ENCODE measurements around the gene ZNF358. TPM values are rescaled to one million over a fixed set of nuclear protein-coding genes. Genes with fewer than 3 reads are reported as not detected.

ZNF358 gene
- total RNA-seq, 4 donors from 2014 or later, result 19.1 to 69.1 (median 33.8) TPM

DNA sequence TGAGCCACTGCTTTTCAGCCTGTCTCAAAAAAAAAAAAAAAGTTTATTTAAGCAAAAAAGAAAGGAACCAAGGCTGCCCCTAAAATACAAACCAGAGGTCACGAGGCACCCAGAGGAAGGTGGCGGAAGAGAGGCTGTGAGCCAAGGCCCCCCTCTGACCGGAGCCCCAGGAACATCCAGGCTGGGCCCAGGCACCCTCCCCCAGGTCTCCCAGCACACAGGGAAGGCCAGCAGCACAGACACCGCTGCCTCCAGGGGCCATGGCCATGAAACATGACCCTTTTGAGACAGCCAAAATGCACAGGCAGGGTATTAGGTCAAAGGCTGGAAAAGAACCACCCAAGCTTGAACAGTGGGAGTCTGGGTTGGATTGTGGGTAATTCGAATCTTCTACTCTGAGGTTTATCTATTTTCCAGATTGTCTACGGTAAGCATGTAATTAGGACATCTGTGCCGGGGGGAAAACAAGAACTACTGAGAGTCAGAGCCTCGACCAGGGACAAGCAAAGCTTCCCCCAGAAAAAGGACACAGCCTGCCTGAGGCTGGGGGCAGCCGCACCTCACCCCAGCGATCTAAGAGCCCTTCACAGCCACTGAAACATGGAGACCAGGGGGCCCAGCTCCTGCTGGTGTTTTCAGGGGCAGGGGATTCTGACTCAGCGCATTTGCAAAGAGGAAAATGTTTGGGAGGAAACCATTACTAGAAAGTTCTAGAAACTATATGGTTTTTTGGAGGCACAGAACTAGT is 35.5 kb upstream of the ZNF358 start:
- DNase-seq, result no peak
- Histone ChIP-seq H3K27ac (no peak overlapping the region), H3K4me1 (no peaks in the 10 kb centered on the region)

DNA sequence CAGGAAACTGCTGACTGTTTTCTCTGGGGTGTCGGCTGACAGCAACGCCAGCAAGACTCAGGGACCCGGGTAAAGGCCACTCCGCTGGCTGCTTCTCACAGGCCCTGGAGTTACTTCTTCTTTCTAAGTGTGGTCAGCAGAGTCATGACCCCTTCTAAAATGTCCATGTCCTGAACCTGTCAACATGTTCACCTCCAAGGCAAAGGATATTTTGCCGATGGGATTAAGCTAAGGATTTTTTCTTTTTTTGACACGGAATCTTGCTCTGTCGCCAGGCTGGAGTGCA is 35.0 kb upstream of the ZNF358 start:
- H3K27me3 ChIP-seq, result no peaks in the 10 kb centered on the region
- TF ChIP-seq, protein P1, sequence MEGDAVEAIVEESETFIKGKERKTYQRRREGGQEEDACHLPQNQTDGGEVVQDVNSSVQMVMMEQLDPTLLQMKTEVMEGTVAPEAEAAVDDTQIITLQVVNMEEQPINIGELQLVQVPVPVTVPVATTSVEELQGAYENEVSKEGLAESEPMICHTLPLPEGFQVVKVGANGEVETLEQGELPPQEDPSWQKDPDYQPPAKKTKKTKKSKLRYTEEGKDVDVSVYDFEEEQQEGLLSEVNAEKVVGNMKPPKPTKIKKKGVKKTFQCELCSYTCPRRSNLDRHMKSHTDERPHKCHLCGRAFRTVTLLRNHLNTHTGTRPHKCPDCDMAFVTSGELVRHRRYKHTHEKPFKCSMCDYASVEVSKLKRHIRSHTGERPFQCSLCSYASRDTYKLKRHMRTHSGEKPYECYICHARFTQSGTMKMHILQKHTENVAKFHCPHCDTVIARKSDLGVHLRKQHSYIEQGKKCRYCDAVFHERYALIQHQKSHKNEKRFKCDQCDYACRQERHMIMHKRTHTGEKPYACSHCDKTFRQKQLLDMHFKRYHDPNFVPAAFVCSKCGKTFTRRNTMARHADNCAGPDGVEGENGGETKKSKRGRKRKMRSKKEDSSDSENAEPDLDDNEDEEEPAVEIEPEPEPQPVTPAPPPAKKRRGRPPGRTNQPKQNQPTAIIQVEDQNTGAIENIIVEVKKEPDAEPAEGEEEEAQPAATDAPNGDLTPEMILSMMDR (IDR thresholded peaks at IDR 0.05), result no peak
- TF ChIP-seq POLR2A (IDR thresholded peaks at IDR 0.05), result no peak
- H3K4me1 ChIP-seq, result no peaks in the 10 kb centered on the region
- no peak overlapping the region for H3K4me3 ChIP-seq
- no peaks in the 10 kb centered on the region for H3K9me3 ChIP-seq
- H3K36me3 ChIP-seq, result no peaks in the 10 kb centered on the region
- H3K27ac ChIP-seq, result no peak overlapping the region
- DNase-seq, result no peak
- intact Hi-C loops (cut with DNase I; ENCODE audit: low total_unique reads), result no loop called here

More for the DNA sequence above, 35.5 kb upstream of the ZNF358 start:
- intact Hi-C loops (cut with DNase I; ENCODE audit: low total_unique reads), result no loop called here
- H3K4me3 ChIP-seq, result no peak overlapping the region
- H3K9me3 ChIP-seq, result no peaks in the 10 kb centered on the region
- TF ChIP-seq, protein P1 (IDR thresholded peaks at IDR 0.05), result no peak
- TF ChIP-seq POLR2A (IDR thresholded peaks at IDR 0.05), result no peak
- no peaks in the 10 kb centered on the region for H3K36me3 ChIP-seq
- no peaks in the 10 kb centered on the region for H3K27me3 ChIP-seq

DNA sequence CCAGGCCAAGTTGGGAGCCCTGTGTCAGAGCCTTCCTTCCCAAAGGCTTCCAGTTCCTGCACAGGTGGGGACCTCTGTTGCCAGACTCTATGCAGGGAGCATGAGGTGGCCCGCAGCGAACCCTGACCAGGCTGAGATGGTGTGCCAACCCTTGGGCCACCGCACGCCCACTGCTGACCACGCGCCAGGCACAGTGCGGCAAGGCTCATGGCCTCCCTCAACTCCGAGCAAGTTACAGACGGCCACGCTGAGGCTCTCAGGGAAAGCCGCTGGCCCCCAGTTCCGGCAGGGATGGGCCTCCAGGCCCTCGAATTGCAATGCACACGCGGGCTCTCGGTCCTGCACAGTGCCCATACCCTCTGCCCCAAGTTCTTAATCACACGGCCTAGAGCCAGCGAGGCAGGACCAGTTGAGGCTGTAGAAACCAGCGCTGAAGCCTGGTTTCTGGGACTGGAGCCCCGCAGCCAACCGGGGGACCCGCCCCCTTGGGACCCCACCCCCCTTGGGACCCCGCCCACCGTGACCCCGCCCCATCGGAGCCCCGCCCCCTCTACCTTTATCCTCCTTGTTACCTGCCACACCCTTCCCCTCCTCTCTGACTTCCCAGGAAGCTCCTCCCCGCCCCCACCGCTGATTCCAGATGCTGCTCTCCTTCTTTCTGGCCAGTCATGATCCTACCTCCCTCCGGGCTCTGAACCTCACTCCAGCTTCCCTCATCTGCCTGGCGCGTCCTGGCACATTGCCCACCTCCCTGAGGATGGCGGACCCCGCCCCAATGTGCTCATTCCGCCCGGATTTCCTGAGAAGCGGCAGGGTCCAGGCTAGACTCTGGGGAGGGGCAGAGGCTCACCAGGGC is 33.1 kb upstream of the ZNF358 start:
- no peak overlapping the region for H3K27ac ChIP-seq
- DNase-seq, result no peak
- no peaks in the 10 kb centered on the region for H3K27me3 ChIP-seq
- no peak for TF ChIP-seq POLR2A (IDR thresholded peaks at IDR 0.05)
- TF ChIP-seq, protein P1 (IDR thresholded peaks at IDR 0.05), result no peak
- H3K9me3 ChIP-seq, result no peaks in the 10 kb centered on the region
- H3K4me1 ChIP-seq, result no peaks in the 10 kb centered on the region
- H3K36me3 ChIP-seq, result no peaks in the 10 kb centered on the region
- intact Hi-C loops (cut with DNase I; ENCODE audit: low total_unique reads), result no loop called here
- no peak overlapping the region for H3K4me3 ChIP-seq

- intact Hi-C loops (cut with DNase I; ENCODE audit: low total_unique reads), result no loop called here
- no peaks in the 10 kb centered on the region for H3K9me3 ChIP-seq
- H3K27ac ChIP-seq, result no peak overlapping the region
- TF ChIP-seq, protein P1 (IDR thresholded peaks at IDR 0.05), result no peak
- no peak for TF ChIP-seq POLR2A (IDR thresholded peaks at IDR 0.05)
- H3K27me3 ChIP-seq, result no peaks in the 10 kb centered on the region
- no peak overlapping the region for H3K4me3 ChIP-seq
- no peaks in the 10 kb centered on the region for H3K4me1 ChIP-seq
- no peaks in the 10 kb centered on the region for H3K36me3 ChIP-seq
- DNase-seq, result no peak
Observed at GRCh38 chr19:7483720-7484201, 32.1 kb upstream of the ZNF358 start.

DNA sequence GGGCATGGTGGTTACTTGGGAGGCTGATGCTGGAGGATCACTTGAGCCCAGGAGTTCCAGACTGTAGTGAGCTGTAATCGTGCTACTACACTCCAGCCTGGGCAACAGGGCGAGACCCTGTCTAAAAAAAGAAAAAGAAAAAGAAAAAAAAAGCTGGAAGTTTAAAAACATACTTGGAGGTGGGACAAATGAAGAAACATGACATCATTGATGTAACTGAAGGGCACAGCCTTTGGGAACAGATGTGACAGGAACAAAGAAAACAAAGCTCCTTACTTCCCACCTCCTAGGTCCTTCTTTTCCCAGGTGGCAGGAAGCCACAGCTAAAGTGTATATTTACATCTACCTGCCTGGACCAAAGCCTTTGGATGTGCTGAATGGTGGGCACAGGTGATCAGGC is 29.0 kb upstream of the ZNF358 start:
- DNase-seq, result no peak
- Histone ChIP-seq H3K4me1 (no peaks in the 10 kb centered on the region), H3K27me3 (no peaks in the 10 kb centered on the region), H3K36me3 (no peaks in the 10 kb centered on the region), H3K9me3 (no peaks in the 10 kb centered on the region), H3K27ac (no peak overlapping the region), H3K4me3 (no peak overlapping the region)
- TF ChIP-seq, protein P1 (IDR thresholded peaks at IDR 0.05), result no peak
- TF ChIP-seq POLR2A (IDR thresholded peaks at IDR 0.05), result no peak
- intact Hi-C loops (cut with DNase I; ENCODE audit: low total_unique reads), result no loop called here

Data from uterus (tissue), 4 donors.